AG09309 (cell line): ENCODE results near the gene NMNAT2.

Experiments
- DNase-seq: peaks from one replicate; pipeline ENCODE4 v3.0.0-alpha.2; 2010; ENCODE audit warnings: low read depth
- H3K4me3 ChIP-seq: 2 replicates; pipeline ENCODE4 v1.5.1; 2011; ENCODE audit warnings: mild to moderate bottlenecking, low read depth, low read length, moderate library complexity; ENCODE audit not compliant: control insufficient read depth
- CTCF ChIP-seq: IDR thresholded peaks from 2 replicates; pipeline ENCODE4 v1.5.1; 2011; ENCODE audit warnings: mild to moderate bottlenecking, low read depth, low read length, inconsistent platforms; ENCODE audit not compliant: insufficient read depth, control insufficient read depth; ENCODE audit errors: missing control alignments

NMNAT2 gene

DNA sequence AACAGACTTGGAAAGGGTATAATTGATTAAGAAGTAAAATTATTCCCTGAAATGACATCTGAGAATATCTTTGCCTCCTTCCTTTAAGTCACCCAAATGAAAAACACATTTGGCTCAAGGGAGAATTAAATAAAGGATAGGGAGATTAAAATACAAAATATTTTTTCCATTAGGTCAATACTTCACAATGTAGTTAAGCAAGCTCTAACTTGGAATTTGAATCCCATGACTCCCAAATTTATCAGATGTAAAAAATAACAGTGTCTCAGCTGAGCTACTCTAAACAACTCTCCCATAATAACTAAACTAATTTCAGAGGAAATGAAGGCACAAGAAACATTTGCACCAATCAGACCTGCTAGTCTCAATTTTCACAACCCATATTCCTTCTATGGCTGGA lies 6.5 kb upstream of the NMNAT2 start:
- no peak for DNase-seq
- TF ChIP-seq CTCF = no peak
- no peak overlapping the region for H3K4me3 ChIP-seq

GRCh38 chr1:183423541-183423940 lies 5.4 kb upstream of the NMNAT2 start:
- no peak overlapping the region for H3K4me3 ChIP-seq
- no peak for TF ChIP-seq CTCF
- DNase-seq = no peak

DNA sequence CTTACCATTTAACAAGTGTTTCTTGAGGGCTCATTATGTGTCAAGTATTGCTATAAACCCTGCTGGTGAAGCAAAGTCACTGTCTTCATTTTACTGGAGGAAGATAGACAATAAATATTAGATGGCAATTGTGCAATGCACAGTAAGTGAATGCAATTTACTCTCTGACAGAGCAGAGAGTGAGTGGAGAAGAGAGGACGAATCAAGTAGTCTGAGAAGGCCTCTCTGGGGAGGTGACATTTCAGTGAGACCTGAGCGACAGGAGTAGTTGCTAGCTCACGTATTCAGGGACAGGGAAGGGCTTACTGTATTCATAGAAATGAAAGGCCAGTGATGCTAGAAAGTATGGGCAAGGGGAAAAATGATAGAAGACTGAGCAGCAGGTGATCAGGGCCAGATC lies 1.2 kb upstream of the NMNAT2 start:
- H3K4me3 ChIP-seq = no peak overlapping the region
- no peak for DNase-seq
- no peak for TF ChIP-seq CTCF

DNA sequence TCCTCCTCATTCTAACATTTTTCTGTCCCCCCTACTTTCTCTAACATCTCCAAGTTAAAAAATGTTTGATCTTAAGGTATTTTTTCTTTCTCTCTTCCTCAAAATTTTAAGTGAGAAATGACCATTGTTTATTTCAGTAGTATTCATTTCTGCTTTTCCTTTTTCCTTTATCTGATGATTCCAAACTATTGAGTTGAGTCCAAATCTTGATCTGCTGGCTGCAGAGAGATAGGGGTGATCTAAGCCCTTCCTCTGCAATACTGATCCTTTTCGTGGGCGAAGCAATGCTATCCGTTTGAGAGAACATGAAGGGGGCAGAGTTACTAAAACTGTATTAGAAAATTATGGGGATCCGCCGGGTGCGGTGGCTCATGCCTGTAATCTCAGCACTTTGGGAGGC lies 516 bp upstream of the NMNAT2 start:
- no peak for DNase-seq
- H3K4me3 ChIP-seq = no peak overlapping the region
- TF ChIP-seq CTCF = no peak

GRCh38 chr1:183416850-183417771 lies 1.1 kb downstream of the NMNAT2 start:
- H3K4me3 ChIP-seq = peak overlapping the region; percentile 1; the same call in 1 of the 2 replicates
- no peak for TF ChIP-seq CTCF
- no peak for DNase-seq

GRCh38 chr1:183414365-183414764 lies 3.8 kb downstream of the NMNAT2 start:
- TF ChIP-seq CTCF = no peak
- no peak overlapping the region for H3K4me3 ChIP-seq
- DNase-seq = no peak
